ENCODE results near the gene OXER1. TPM values are rescaled to one million over a fixed set of nuclear protein-coding genes. Genes with fewer than 3 reads are reported as not detected.

The OXER1 gene
- total RNA-seq, 3 donors from 2014 or later, result 1.6 to 8.9 (median 2.4) TPM

DNA sequence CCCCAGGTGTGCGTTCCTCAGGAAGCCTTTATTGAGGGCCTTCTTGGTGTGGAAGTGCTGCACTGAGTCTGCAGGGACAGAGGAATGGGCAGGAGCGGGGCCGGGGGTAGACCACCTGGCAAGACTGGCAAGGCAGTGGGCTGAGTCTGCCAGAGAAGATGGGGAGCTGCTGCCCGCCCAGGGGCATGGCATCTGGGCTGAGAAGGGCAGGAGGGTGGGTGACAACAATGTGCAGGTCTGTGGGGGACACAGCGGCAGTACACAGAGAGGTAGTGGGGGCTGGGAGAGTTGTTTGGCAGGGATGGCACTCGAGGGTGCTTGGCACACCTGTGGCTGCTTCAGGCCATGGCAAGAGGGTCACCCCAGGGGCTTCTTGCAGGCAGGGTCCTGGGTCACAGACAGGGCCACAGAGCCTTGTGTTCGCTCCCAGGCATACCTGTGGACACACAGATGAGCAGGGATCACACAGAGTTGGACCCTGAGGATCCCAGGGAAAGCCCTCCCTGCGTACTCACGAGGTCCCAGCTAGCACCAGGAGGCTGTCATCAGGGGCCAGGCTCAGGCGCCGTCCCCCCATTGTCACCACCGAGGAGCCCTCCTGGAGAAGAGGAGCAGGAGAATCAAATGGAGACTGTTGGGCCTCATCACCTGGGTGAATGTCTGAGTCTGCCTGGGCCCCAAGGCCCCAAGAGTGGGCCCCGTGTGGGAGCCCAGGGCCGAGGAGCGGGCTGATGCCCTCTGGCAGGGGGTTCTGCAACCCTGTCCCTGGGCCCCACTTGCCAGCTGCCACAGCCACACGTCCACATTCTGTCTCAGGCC is 3.4 kb upstream of the OXER1 start:
- ATAC-seq, result no peak
- Histone ChIP-seq H3K4me3 (no peak overlapping the region), H3K9me3 (no peaks in the 10 kb centered on the region), H3K36me3 (ENCODE audit: low read depth) (no peaks in the 10 kb centered on the region), H3K4me1 (ENCODE audit: low read depth) (no peaks in the 10 kb centered on the region)
- TF ChIP-seq CTCF (IDR thresholded peaks at IDR 0.05), result no peak
- intact Hi-C loops (cut with DNase I, micrococcal nuclease), result no loop called here
- no peak for DNase-seq

GRCh38 chr2:42765686-42766085 is 1.8 kb upstream of the OXER1 start:
- H3K4me1 ChIP-seq (ENCODE audit: low read depth), result no peaks in the 10 kb centered on the region
- no peaks in the 10 kb centered on the region for H3K9me3 ChIP-seq
- no peak overlapping the region for H3K4me3 ChIP-seq
- DNase-seq, result no peak
- ATAC-seq, result no peak
- no peak for TF ChIP-seq CTCF (IDR thresholded peaks at IDR 0.05)
- intact Hi-C loops (cut with DNase I, micrococcal nuclease), result no loop called here
- no peaks in the 10 kb centered on the region for H3K36me3 ChIP-seq (ENCODE audit: low read depth)

GRCh38 chr2:42764901-42765300 is 966 bp upstream of the OXER1 start:
- DNase-seq, result no peak
- no peak for ATAC-seq
- intact Hi-C loops (cut with DNase I, micrococcal nuclease), result no loop called here
- Histone ChIP-seq H3K36me3 (ENCODE audit: low read depth) (no peaks in the 10 kb centered on the region), H3K9me3 (no peaks in the 10 kb centered on the region), H3K4me3 (no peak overlapping the region), H3K4me1 (ENCODE audit: low read depth) (no peaks in the 10 kb centered on the region)
- TF ChIP-seq CTCF (IDR thresholded peaks at IDR 0.05), result no peak

- intact Hi-C loops (cut with DNase I, micrococcal nuclease), result no loop called here
- no peaks in the 10 kb centered on the region for H3K36me3 ChIP-seq (ENCODE audit: low read depth)
- H3K4me3 ChIP-seq, result no peak overlapping the region
- no peak for ATAC-seq
- no peaks in the 10 kb centered on the region for H3K4me1 ChIP-seq (ENCODE audit: low read depth)
- DNase-seq, result no peak
- H3K9me3 ChIP-seq, result no peaks in the 10 kb centered on the region
- no peak for TF ChIP-seq CTCF (IDR thresholded peaks at IDR 0.05)
Observed at GRCh38 chr2:42762823-42763804, 821 bp downstream of the OXER1 start.

GRCh38 chr2:42762155-42762554 is 1.8 kb downstream of the OXER1 start:
- no peaks in the 10 kb centered on the region for H3K36me3 ChIP-seq (ENCODE audit: low read depth)
- no peak for TF ChIP-seq CTCF (IDR thresholded peaks at IDR 0.05)
- intact Hi-C loops (cut with DNase I, micrococcal nuclease), result no loop called here
- no peak overlapping the region for H3K4me3 ChIP-seq
- DNase-seq (no peak), ATAC-seq (no peak)
- H3K4me1 ChIP-seq (ENCODE audit: low read depth), result no peaks in the 10 kb centered on the region
- H3K9me3 ChIP-seq, result no peaks in the 10 kb centered on the region

All from mucosa of descending colon (tissue), 3 donors.